NB4 (cell line): ENCODE data around the gene INO80.

Experiments used
- DNase-seq: peaks from one replicate; pipeline ENCODE4 v3.0.0; 2010; ENCODE audit warnings: low read depth
- H3K4me3 ChIP-seq: one replicate; pipeline ENCODE4 v1.5.1; 2011; ENCODE audit warnings: mild to moderate bottlenecking, low read depth, low read length, moderate library complexity
- CTCF ChIP-seq: IDR thresholded peaks from one replicate; pipeline ENCODE4 v1.5.1; 2012; ENCODE audit warnings: low read depth, low read length
- MAX ChIP-seq: IDR thresholded peaks from 2 replicates; pipeline ENCODE4 v1.6.1; 2011; ENCODE audit warnings: low read depth, low read length
- MYC ChIP-seq: IDR thresholded peaks from 2 replicates; pipeline ENCODE4 v1.6.1; 2011; ENCODE audit warnings: low read depth, low read length
- POLR2A ChIP-seq: IDR thresholded peaks from 2 replicates; pipeline ENCODE4 v1.6.1; 2011; ENCODE audit warnings: mild to moderate bottlenecking; ENCODE audit not compliant: insufficient read length; ENCODE audit errors: extremely low read depth

INO80 gene

GRCh38 chr15:40990789-40991188 lies 125.3 kb downstream of the INO80 start:
- TF ChIP-seq POLR2A (no peak), MYC (no peak), CTCF (no peak), MAX (no peak)
- no peak overlapping the region for H3K4me3 ChIP-seq
- no peak for DNase-seq

- H3K4me3 ChIP-seq: no peak overlapping the region
- no peak for DNase-seq
- TF ChIP-seq POLR2A: no peak
- no peak for TF ChIP-seq CTCF
- TF ChIP-seq MAX: no peak
- TF ChIP-seq MYC: no peak
Measured at GRCh38 chr15:40990080-40990479, 126.0 kb downstream of the INO80 start.

GRCh38 chr15:40988156-40988555 lies 127.9 kb downstream of the INO80 start:
- no peak for TF ChIP-seq MAX
- H3K4me3 ChIP-seq: no peak overlapping the region
- no peak for DNase-seq

GRCh38 chr15:40986820-40987219 lies 129.3 kb downstream of the INO80 start:
- no peak for DNase-seq
- no peak overlapping the region for H3K4me3 ChIP-seq
- TF ChIP-seq MYC: no peak

- no peak overlapping the region for H3K4me3 ChIP-seq
- no peak for DNase-seq
- no peak for TF ChIP-seq MAX
Measured at GRCh38 chr15:40985541-40986330, 130.3 kb downstream of the INO80 start.

GRCh38 chr15:40984964-40985363 lies 131.1 kb downstream of the INO80 start:
- no peak overlapping the region for H3K4me3 ChIP-seq
- no peak for TF ChIP-seq MAX
- no peak for TF ChIP-seq CTCF
- no peak for DNase-seq

- no peak for TF ChIP-seq MYC
- no peak for TF ChIP-seq CTCF
- no peak for TF ChIP-seq POLR2A
- TF ChIP-seq MAX: no peak
- no peak overlapping the region for H3K4me3 ChIP-seq
- DNase-seq: no peak
Measured at GRCh38 chr15:40984406-40984805, 131.7 kb downstream of the INO80 start.
